Breast epithelium (tissue), 4 donors: Measurements from ENCODE around the gene SAFB2. TPM values are rescaled to one million over a fixed set of nuclear protein-coding genes. Genes with fewer than 3 reads are reported as not detected.

ENCODE experiments used
- DNase-seq, 2 donors: peaks; one replicate each; pipeline ENCODE4 v3.0.0-alpha.2; 2019; ENCODE audit warnings: low spot score in 2 of 2
- H3K27ac ChIP-seq, 2 donors: fragments of 200-600 bp; sonication (generic) in 1 of 2; one replicate each; pipeline ENCODE4 v1.5.1; 2016 to 2019; ENCODE audit warnings: mild to moderate bottlenecking in 1 of 2
- H3K27me3 ChIP-seq, 2 donors: fragments of 200-600 bp; sonication (generic) in 1 of 2; one replicate each; pipeline versions ENCODE4 v1.5.1 to v1.6.0; 2017 to 2019; ENCODE audit warnings: control low read depth in 1 of 2, mild to moderate bottlenecking in 1 of 2
- H3K36me3 ChIP-seq: fragments of 200-600 bp; one replicate; pipeline ENCODE4 v1.5.1; 2019
- H3K4me1 ChIP-seq, 2 donors: fragments of 200-600 bp; sonication (generic); one replicate each; pipeline ENCODE4 v1.5.1; 2016 to 2019; ENCODE audit warnings: control low read depth in 1 of 2
- H3K4me3 ChIP-seq, 3 donors: fragments of 200-600 bp; sonication (generic); 1 replicate in 2 of 3; 2 replicates in 1 of 3; pipeline ENCODE4 v1.5.1; 2016 to 2019; ENCODE audit warnings: mild to moderate bottlenecking in 3 of 3, moderate library complexity in 2 of 3
- H3K9me3 ChIP-seq, 2 donors: fragments of 200-600 bp; sonication (generic) in 1 of 2; one replicate each; pipeline ENCODE4 v1.5.1; 2016 to 2019; ENCODE audit warnings: control low read depth in 1 of 2
- CTCF ChIP-seq, 3 donors: fragments of 450-650 bp; IDR thresholded peaks; one replicate each; pipeline ENCODE4 v1.5.1; 2016 to 2017; ENCODE audit warnings: antibody characterized with exemption in 3 of 3, mild to moderate bottlenecking in 3 of 3, moderate library complexity in 3 of 3
- POLR2A ChIP-seq: fragments of 450-650 bp; IDR thresholded peaks from one replicate; pipeline ENCODE4 v1.6.1; 2016; ENCODE audit warnings: antibody characterized with exemption, mild to moderate bottlenecking, moderate library complexity
- POLR2AphosphoS5 ChIP-seq, 3 donors: sonication (generic); formaldehyde crosslinking; IDR thresholded peaks; one replicate each; pipeline ENCODE4 v1.6.1; 2017; ENCODE audit warnings: antibody characterized with exemption in 3 of 3
- intact Hi-C: fragments of 100-400 bp; cut with DNase I; formaldehyde crosslinking; loops from one replicate; pipeline ENCODE4 v1.15.1; 2023; ENCODE audit warnings: low total_unique reads
- total RNA-seq, 3 donors: library from RNA; depleted of rRNA; stranded (reverse); fragments of >200 nt; gene quantifications; one replicate each; pipeline ENCODE4 v1.1.0, GENCODE V29; 2016

Gene SAFB2
- total RNA-seq, 3 donors from 2014 or later, result 46.4 to 68.8 (median 62.1) TPM

GRCh38 chr19:5592531-5593342 is 29.8 kb downstream of the SAFB2 start:
- no peak for TF ChIP-seq POLR2AphosphoS5 (IDR thresholded peaks at IDR 0.05)
- no peak for TF ChIP-seq CTCF (IDR thresholded peaks at IDR 0.05)
- no peak for TF ChIP-seq POLR2A
- Histone ChIP-seq H3K36me3 (peaks cover 36% of the 10 kb centered on the region), H3K27me3 (no peaks in the 10 kb centered on the region), H3K27ac (no peak overlapping the region), H3K4me1 (no peaks in the 10 kb centered on the region), H3K9me3 (no peaks in the 10 kb centered on the region), H3K4me3 (no peak overlapping the region)
- intact Hi-C loops, result no loop called here
- DNase-seq, result no peak

GRCh38 chr19:5591476-5591875 is 31.1 kb downstream of the SAFB2 start:
- no peak overlapping the region for H3K4me3 ChIP-seq
- DNase-seq, result no peak
- no peak overlapping the region for H3K27ac ChIP-seq
- TF ChIP-seq CTCF (IDR thresholded peaks at IDR 0.05), result no peak
- intact Hi-C loops, result no loop called here
- peaks cover 32% of the 10 kb centered on the region for H3K36me3 ChIP-seq
- H3K4me1 ChIP-seq, result no peaks in the 10 kb centered on the region
- H3K27me3 ChIP-seq, result no peaks in the 10 kb centered on the region
- H3K9me3 ChIP-seq, result no peaks in the 10 kb centered on the region

GRCh38 chr19:5590865-5591154 is 31.8 kb downstream of the SAFB2 start:
- H3K27ac ChIP-seq, result no peak overlapping the region
- H3K36me3 ChIP-seq, result peaks cover 32% of the 10 kb centered on the region
- no peaks in the 10 kb centered on the region for H3K9me3 ChIP-seq

GRCh38 chr19:5590151-5590864 is 32.3 kb downstream of the SAFB2 start:
- intact Hi-C loops, result no loop called here
- H3K36me3 ChIP-seq, result peaks cover 28% of the 10 kb centered on the region
- DNase-seq, result no peak

More at GRCh38 chr19:5590865-5591154, 31.8 kb downstream of the SAFB2 start:
- H3K27me3 ChIP-seq, result no peaks in the 10 kb centered on the region
- no peak for DNase-seq
- H3K4me1 ChIP-seq, result peaks cover 0 to 6% of the 10 kb centered on the region in 2 donors
- TF ChIP-seq CTCF (IDR thresholded peaks at IDR 0.05), result no peak
- TF ChIP-seq POLR2A, result no peak
- TF ChIP-seq POLR2AphosphoS5 (IDR thresholded peaks at IDR 0.05), result no peak
- no peak overlapping the region for H3K4me3 ChIP-seq
- intact Hi-C loops, result no loop called here

More at GRCh38 chr19:5590151-5590864, 32.3 kb downstream of the SAFB2 start:
- no peaks in the 10 kb centered on the region for H3K27me3 ChIP-seq
- H3K27ac ChIP-seq, result no peak overlapping the region
- H3K9me3 ChIP-seq, result no peaks in the 10 kb centered on the region
- H3K4me3 ChIP-seq, result no peak overlapping the region
- H3K4me1 ChIP-seq, result peaks cover 0 to 6% of the 10 kb centered on the region in 2 donors
- TF ChIP-seq POLR2AphosphoS5 (IDR thresholded peaks at IDR 0.05) (no peak), POLR2A (no peak), CTCF (IDR thresholded peaks at IDR 0.05) (no peak)
